ENCODE measurements around the gene MACROD1. TPM values are rescaled to one million over a fixed set of nuclear protein-coding genes. Genes with fewer than 3 reads are reported as not detected.
A peak's percentile ranks its signal among the peaks of the same experiment; 100 is the strongest.

Gene MACROD1
- total and polyA plus RNA-seq, 9 of the 15 experiments (the other 6 are each of a cell fraction or from before 2014, with no cell fraction given): 1.1 to 60.0 (median 26.4) TPM

GRCh38 chr11:64165842-64166635, at the start of gene MACROD1 (continued):
- TF ChIP-seq ETV6 (IDR thresholded peaks at IDR 0.05; ENCODE audit: borderline replicate concordance in 1 of 2, low read depth in 2 of 2, low read length in 1 of 2): no peak
- no peak for TF ChIP-seq ETV6 (CRISPR knock-in tag; IDR thresholded peaks at IDR 0.05; ENCODE audit: borderline replicate concordance)
- TF ChIP-seq RUNX1 (IDR thresholded peaks at IDR 0.05; ENCODE audit: low read depth): no peak
- no peak; the same call in 1 of the 2 replicates for TF ChIP-seq ZBED1 (IDR thresholded peaks at IDR 0.05)
- peak; percentile 71; the same call in 1 of the 2 replicates for TF ChIP-seq SNIP1 (IDR thresholded peaks at IDR 0.05; ENCODE audit: low read depth)
- TF ChIP-seq USF1 (CRISPR knock-in tag; IDR thresholded peaks at IDR 0.05): no peak
- TF ChIP-seq EWSR1 (IDR thresholded peaks at IDR 0.05; ENCODE audit: borderline replicate concordance, low read depth, partially characterized antibody): no peak
- peak; percentile 74 for TF ChIP-seq PHF8 (IDR thresholded peaks at IDR 0.05; ENCODE audit: borderline replicate concordance, low read length)
- no peak for TF ChIP-seq SMAD3 (CRISPR knock-in tag; conservative IDR thresholded peaks at IDR 0.05)
- TF ChIP-seq RAD21 (CRISPR knock-in tag; conservative IDR thresholded peaks at IDR 0.05 in 1 of 2, IDR thresholded peaks at IDR 0.05 in 1 of 2): no peak
- peak; percentile 60; the same call in 1 of the 2 replicates for TF ChIP-seq SIN3B (IDR thresholded peaks at IDR 0.05; ENCODE audit: low read depth)
- TF ChIP-seq TEAD4 (IDR thresholded peaks at IDR 0.05; ENCODE audit: low read length): 0 out of 2 replicates have a peak, but pooled peaks have one; percentile 5
- TF ChIP-seq TEAD4 (CRISPR knock-in tag; IDR thresholded peaks at IDR 0.05; ENCODE audit: borderline replicate concordance): peak; percentile 16; the same call in 1 of the 2 replicates
- TF ChIP-seq THAP12 (CRISPR knock-in tag; IDR thresholded peaks at IDR 0.05): peak; percentile 48
- no peak; the same call in 1 of the 2 replicates for TF ChIP-seq MED1 (CRISPR knock-in tag; IDR thresholded peaks at IDR 0.05; ENCODE audit: borderline replicate concordance)
- TF ChIP-seq THAP7 (CRISPR knock-in tag; IDR thresholded peaks at IDR 0.05): no peak
- TF ChIP-seq SRSF3 (IDR thresholded peaks at IDR 0.05; ENCODE audit: insufficient read depth, low read length): no peak
- TF ChIP-seq USF2 (CRISPR knock-in tag; IDR thresholded peaks at IDR 0.05): peak; percentile 38; the same call in 1 of the 2 replicates
- TF ChIP-seq KAT7 (CRISPR knock-in tag; IDR thresholded peaks at IDR 0.05; ENCODE audit: borderline replicate concordance): peak; percentile 83; the same call in 1 of the 2 replicates
- TF ChIP-seq SP2 (IDR thresholded peaks at IDR 0.05; ENCODE audit: extremely low read depth, low read depth, low read length, poor library complexity, severe bottlenecking): no peak
- TF ChIP-seq PTBP1 (IDR thresholded peaks at IDR 0.05; ENCODE audit: low read depth, low read length): no peak
- TF ChIP-seq ZBTB7A (IDR thresholded peaks at IDR 0.05; ENCODE audit: borderline replicate concordance, control insufficient read depth, low read depth, low read length): peak; percentile 66; the same call in 1 of the 2 replicates
- TF ChIP-seq ELF4 (CRISPR knock-in tag; IDR thresholded peaks at IDR 0.05): no peak
- no peak for TF ChIP-seq ZNF444 (CRISPR knock-in tag; IDR thresholded peaks at IDR 0.05)
